Activated gamma-delta T cell treated with Interleukin-2 at 50 U/mL for 16 hours (primary cell): ENCODE measurements around the gene CRIP3.

Source experiments
- DNase-seq: peaks from one replicate; pipeline ENCODE4 v3.0.0-alpha.2; 2020

Gene CRIP3

GRCh38 chr6:43286980-43287716 is 21.5 kb downstream of the CRIP3 start:
- DNase-seq, result no peak

- DNase-seq, result no peak
These were observed 22.1 kb downstream of the CRIP3 start for GRCh38 chr6:43286456-43286979.

- DNase-seq, result no peak
These were observed 22.8 kb downstream of the CRIP3 start for GRCh38 chr6:43285832-43286231.

- DNase-seq, result no peak
These were observed 23.4 kb downstream of the CRIP3 start for GRCh38 chr6:43284991-43285781.

- no peak for DNase-seq
These were observed 24.7 kb downstream of the CRIP3 start for GRCh38 chr6:43283905-43284304.

GRCh38 chr6:43283514-43283901 is 25.1 kb downstream of the CRIP3 start:
- no peak for DNase-seq

- DNase-seq, result no peak
These were observed 25.8 kb downstream of the CRIP3 start for GRCh38 chr6:43282636-43283513.

GRCh38 chr6:43282060-43282459 is 26.6 kb downstream of the CRIP3 start:
- no peak for DNase-seq

GRCh38 chr6:43280234-43280633 is 28.4 kb downstream of the CRIP3 start:
- DNase-seq, result no peak

- no peak for DNase-seq
These were observed 30.0 kb downstream of the CRIP3 start for GRCh38 chr6:43278524-43279078.

GRCh38 chr6:43277643-43278523 is 30.7 kb downstream of the CRIP3 start:
- no peak for DNase-seq

GRCh38 chr6:43277306-43277642 is 31.4 kb downstream of the CRIP3 start:
- no peak for DNase-seq

GRCh38 chr6:43276577-43277305 is 31.9 kb downstream of the CRIP3 start:
- no peak for DNase-seq

- DNase-seq, result peak; percentile 20
These were observed 32.6 kb downstream of the CRIP3 start for GRCh38 chr6:43275801-43276576.

GRCh38 chr6:43274916-43275597 is 33.6 kb downstream of the CRIP3 start:
- DNase-seq, result peak; percentile 20

GRCh38 chr6:43274127-43274915 is 34.3 kb downstream of the CRIP3 start:
- DNase-seq, result no peak

- no peak for DNase-seq
These were observed 34.9 kb downstream of the CRIP3 start for GRCh38 chr6:43273707-43274106.

- DNase-seq, result no peak
These were observed 36.7 kb downstream of the CRIP3 start for GRCh38 chr6:43271944-43272343.
